ENCODE measurements around the gene TMEFF2. TPM values are rescaled to one million over a fixed set of nuclear protein-coding genes. Genes with fewer than 3 reads are reported as not detected.

TMEFF2 gene
- total and polyA plus RNA-seq, 4 donors = 0.08 TPM; not detected in 3

DNA sequence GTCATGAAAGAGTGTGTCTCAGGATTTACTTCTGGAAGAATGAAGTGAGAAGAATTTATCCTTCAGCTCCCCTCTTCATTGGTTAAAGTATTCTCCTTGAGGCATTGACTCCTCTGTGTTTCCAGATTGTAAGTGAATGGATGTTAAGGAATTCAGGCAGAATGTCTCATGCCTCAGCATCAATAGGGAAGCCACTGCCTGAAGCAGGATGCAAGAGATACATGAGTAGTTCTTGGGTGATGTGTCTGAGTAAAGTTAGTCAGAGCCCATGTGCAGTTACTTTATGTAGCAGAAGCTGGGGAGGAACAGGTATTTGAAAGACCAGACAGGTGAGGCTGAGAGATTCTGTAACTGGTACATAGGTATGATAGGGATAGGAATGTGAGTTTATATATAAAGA lies 34.0 kb upstream of the TMEFF2 start:
- no peaks in the 10 kb centered on the region for H3K9me3 ChIP-seq (ENCODE audit: control insufficient read depth in 4 of 4, low read length in 3 of 4)
- no peaks in the 10 kb centered on the region for H3K4me1 ChIP-seq (ENCODE audit: control insufficient read depth in 4 of 4, insufficient read depth in 4 of 4, low read length in 3 of 4)
- H3K27me3 ChIP-seq (ENCODE audit: control insufficient read depth in 4 of 4, insufficient read depth in 4 of 4, low read length in 3 of 4) = no peaks in the 10 kb centered on the region
- no peak for TF ChIP-seq GABPA (IDR thresholded peaks at IDR 0.05 in 1 of 2, conservative IDR thresholded peaks at IDR 0.05 in 1 of 2)
- TF ChIP-seq RAD21 (IDR thresholded peaks at IDR 0.05) = no peak
- no peak for TF ChIP-seq HNF4G (IDR thresholded peaks at IDR 0.05)
- no peak for TF ChIP-seq JUND (IDR thresholded peaks at IDR 0.05)
- no peak for TF ChIP-seq RXRA (IDR thresholded peaks at IDR 0.05)
- TF ChIP-seq, protein P1, sequence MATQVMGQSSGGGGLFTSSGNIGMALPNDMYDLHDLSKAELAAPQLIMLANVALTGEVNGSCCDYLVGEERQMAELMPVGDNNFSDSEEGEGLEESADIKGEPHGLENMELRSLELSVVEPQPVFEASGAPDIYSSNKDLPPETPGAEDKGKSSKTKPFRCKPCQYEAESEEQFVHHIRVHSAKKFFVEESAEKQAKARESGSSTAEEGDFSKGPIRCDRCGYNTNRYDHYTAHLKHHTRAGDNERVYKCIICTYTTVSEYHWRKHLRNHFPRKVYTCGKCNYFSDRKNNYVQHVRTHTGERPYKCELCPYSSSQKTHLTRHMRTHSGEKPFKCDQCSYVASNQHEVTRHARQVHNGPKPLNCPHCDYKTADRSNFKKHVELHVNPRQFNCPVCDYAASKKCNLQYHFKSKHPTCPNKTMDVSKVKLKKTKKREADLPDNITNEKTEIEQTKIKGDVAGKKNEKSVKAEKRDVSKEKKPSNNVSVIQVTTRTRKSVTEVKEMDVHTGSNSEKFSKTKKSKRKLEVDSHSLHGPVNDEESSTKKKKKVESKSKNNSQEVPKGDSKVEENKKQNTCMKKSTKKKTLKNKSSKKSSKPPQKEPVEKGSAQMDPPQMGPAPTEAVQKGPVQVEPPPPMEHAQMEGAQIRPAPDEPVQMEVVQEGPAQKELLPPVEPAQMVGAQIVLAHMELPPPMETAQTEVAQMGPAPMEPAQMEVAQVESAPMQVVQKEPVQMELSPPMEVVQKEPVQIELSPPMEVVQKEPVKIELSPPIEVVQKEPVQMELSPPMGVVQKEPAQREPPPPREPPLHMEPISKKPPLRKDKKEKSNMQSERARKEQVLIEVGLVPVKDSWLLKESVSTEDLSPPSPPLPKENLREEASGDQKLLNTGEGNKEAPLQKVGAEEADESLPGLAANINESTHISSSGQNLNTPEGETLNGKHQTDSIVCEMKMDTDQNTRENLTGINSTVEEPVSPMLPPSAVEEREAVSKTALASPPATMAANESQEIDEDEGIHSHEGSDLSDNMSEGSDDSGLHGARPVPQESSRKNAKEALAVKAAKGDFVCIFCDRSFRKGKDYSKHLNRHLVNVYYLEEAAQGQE (IDR thresholded peaks at IDR 0.05) = no peak
- TF ChIP-seq HNF4A (conservative IDR thresholded peaks at IDR 0.05) = no peak
- TF ChIP-seq YY1 (IDR thresholded peaks at IDR 0.05) = no peak
- no peak for TF ChIP-seq SP1 (IDR thresholded peaks at IDR 0.05)
- TF ChIP-seq NR2F2 (IDR thresholded peaks at IDR 0.05) = no peak
- no peak for TF ChIP-seq ATF3 (IDR thresholded peaks at IDR 0.05)
- TF ChIP-seq, protein P2, sequence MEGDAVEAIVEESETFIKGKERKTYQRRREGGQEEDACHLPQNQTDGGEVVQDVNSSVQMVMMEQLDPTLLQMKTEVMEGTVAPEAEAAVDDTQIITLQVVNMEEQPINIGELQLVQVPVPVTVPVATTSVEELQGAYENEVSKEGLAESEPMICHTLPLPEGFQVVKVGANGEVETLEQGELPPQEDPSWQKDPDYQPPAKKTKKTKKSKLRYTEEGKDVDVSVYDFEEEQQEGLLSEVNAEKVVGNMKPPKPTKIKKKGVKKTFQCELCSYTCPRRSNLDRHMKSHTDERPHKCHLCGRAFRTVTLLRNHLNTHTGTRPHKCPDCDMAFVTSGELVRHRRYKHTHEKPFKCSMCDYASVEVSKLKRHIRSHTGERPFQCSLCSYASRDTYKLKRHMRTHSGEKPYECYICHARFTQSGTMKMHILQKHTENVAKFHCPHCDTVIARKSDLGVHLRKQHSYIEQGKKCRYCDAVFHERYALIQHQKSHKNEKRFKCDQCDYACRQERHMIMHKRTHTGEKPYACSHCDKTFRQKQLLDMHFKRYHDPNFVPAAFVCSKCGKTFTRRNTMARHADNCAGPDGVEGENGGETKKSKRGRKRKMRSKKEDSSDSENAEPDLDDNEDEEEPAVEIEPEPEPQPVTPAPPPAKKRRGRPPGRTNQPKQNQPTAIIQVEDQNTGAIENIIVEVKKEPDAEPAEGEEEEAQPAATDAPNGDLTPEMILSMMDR (IDR thresholded peaks at IDR 0.05; ENCODE audit: low read depth, low read length, missing input control) = no peak
- H3K27ac ChIP-seq (ENCODE audit: low read depth in 1 of 2, low read length in 2 of 2) = no peak overlapping the region
- no peak for DNase-seq (ENCODE audit: low spot score)
- no peak overlapping the region for H3K4me3 ChIP-seq (ENCODE audit: low read depth in 1 of 3, low read length in 3 of 3)
- no peaks in the 10 kb centered on the region for H3K36me3 ChIP-seq (ENCODE audit: control insufficient read depth in 4 of 4, insufficient read depth in 3 of 4, low read depth in 1 of 4, low read length in 3 of 4)
- no peak overlapping the region for H3K9ac ChIP-seq (ENCODE audit: low read depth in 1 of 2, low read length in 2 of 2)

DNA sequence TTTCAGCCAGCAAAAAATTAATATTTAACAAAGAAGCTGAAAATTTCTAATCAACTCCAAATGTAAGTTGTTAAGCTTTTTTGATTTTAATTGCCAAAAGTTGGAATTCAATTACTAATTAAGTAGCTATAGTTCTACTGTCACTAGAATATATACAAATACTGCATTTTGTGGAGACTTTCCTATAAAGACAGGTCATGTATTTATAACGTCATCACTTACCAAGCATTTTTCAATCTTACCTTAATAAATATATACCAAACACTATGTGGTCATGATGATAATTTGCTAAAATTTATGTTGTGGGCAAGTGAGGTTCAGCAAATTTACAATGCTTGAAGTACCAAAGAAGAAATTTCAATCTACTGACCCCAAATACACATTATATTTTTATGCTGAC lies 24.2 kb upstream of the TMEFF2 start:
- TF ChIP-seq SP1 (IDR thresholded peaks at IDR 0.05) (no peak), FOXA2 (IDR thresholded peaks at IDR 0.05) (no peak), YY1 (IDR thresholded peaks at IDR 0.05) (no peak), MAX (IDR thresholded peaks at IDR 0.05) (no peak), NR2F2 (IDR thresholded peaks at IDR 0.05) (no peak), GABPA (IDR thresholded peaks at IDR 0.05 in 1 of 2, conservative IDR thresholded peaks at IDR 0.05 in 1 of 2) (no peak), RAD21 (IDR thresholded peaks at IDR 0.05) (no peak), HNF4G (IDR thresholded peaks at IDR 0.05) (no peak), EGR1 (IDR thresholded peaks at IDR 0.05; ENCODE audit: low read depth in 2 of 2) (no peak)
- TF ChIP-seq, protein P1 (IDR thresholded peaks at IDR 0.05) = no peak
- H3K9me3 ChIP-seq (ENCODE audit: control insufficient read depth in 4 of 4, low read length in 3 of 4) = no peaks in the 10 kb centered on the region
- WGBS = 81% methylated on average over 1 of the region's 1 CpG

More for the DNA sequence above, 24.2 kb upstream of the TMEFF2 start:
- H3K4me1 ChIP-seq (ENCODE audit: control insufficient read depth in 4 of 4, insufficient read depth in 4 of 4, low read length in 3 of 4) = no peaks in the 10 kb centered on the region
- no peaks in the 10 kb centered on the region for H3K36me3 ChIP-seq (ENCODE audit: control insufficient read depth in 4 of 4, insufficient read depth in 3 of 4, low read depth in 1 of 4, low read length in 3 of 4)
- H3K27ac ChIP-seq (ENCODE audit: low read depth in 1 of 2, low read length in 2 of 2) = no peak overlapping the region
- H3K27me3 ChIP-seq (ENCODE audit: control insufficient read depth in 4 of 4, insufficient read depth in 4 of 4, low read length in 3 of 4) = no peaks in the 10 kb centered on the region
- DNase-seq (ENCODE audit: low spot score) = no peak
- no peak overlapping the region for H3K4me3 ChIP-seq (ENCODE audit: low read depth in 1 of 3, low read length in 3 of 3)
- H3K9ac ChIP-seq (ENCODE audit: low read depth in 1 of 2, low read length in 2 of 2) = no peak overlapping the region
